ENCODE results near the gene C2CD3. TPM values are rescaled to one million over a fixed set of nuclear protein-coding genes. Genes with fewer than 3 reads are reported as not detected.

The C2CD3 gene
- polyA plus RNA-seq, 3 donors, result 0.87 to 12.1 (median 2.9) TPM

DNA sequence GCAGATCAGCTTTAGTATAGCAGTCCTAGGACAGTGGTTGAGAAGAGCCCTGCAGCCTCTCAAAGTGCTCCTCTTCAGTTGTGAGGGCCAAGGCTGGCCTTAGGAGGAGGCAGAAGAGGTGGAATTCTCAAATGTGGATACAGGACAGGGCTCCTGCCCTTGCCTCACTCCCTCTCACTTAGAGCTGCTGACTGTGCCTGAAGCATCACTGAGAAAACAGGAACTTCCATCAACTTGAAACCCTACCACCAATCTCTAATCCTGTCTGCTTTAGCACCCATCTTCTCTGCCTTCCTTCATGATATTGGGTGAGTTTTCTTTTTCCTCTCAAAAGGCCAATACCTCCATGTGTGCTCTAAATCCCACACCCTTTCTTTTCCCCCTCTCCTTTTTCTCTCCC lies 147.5 kb downstream of the C2CD3 start:
- H3K4me1 Mint-ChIP-seq, result peaks cover 26% of the 10 kb centered on the region
- H2AFZ ChIP-seq (ENCODE audit: insufficient read depth, low read depth, low read length, poor library complexity, severe bottlenecking), result no peak overlapping the region
- H3K9me3 Mint-ChIP-seq, result peaks cover 0 to 4% (median 0%) of the 10 kb centered on the region in 7 donors
- H3K9ac ChIP-seq (ENCODE audit: insufficient read depth, low read length, poor library complexity, severe bottlenecking), result peak overlapping the region; percentile 28
- peak; percentile 67 to 78 (median 76) for DNase-seq
- peak overlapping the region; percentile 41 to 83 for H3K4me3 Mint-ChIP-seq
- H3K27me3 ChIP-seq (ENCODE audit: control insufficient read depth in 2 of 2, insufficient read depth in 2 of 2, low read length in 2 of 2), result no peaks in the 10 kb centered on the region
- H3K36me3 ChIP-seq (replicated peaks in 1 of 2; ENCODE audit: control insufficient read depth in 1 of 2, insufficient read depth in 2 of 2, low read length in 2 of 2), result no peaks in the 10 kb centered on the region
- H3K4me1 ChIP-seq (ENCODE audit: control insufficient read depth in 1 of 2, insufficient read depth in 2 of 2, low read length in 2 of 2), result peaks cover 88 to 90% of the 10 kb centered on the region in 2 donors
- H3K27ac Mint-ChIP-seq, result no peak overlapping the region
- peaks cover 0 to 2% (median 0%) of the 10 kb centered on the region in 3 donors for H3K27me3 Mint-ChIP-seq (ENCODE audit: low read depth in 3 of 3)
- no peaks in the 10 kb centered on the region for H3K9me3 ChIP-seq (replicated peaks in 1 of 2; ENCODE audit: control insufficient read depth in 1 of 2, insufficient read depth in 1 of 2, low read length in 2 of 2)
- TF ChIP-seq, protein P1, sequence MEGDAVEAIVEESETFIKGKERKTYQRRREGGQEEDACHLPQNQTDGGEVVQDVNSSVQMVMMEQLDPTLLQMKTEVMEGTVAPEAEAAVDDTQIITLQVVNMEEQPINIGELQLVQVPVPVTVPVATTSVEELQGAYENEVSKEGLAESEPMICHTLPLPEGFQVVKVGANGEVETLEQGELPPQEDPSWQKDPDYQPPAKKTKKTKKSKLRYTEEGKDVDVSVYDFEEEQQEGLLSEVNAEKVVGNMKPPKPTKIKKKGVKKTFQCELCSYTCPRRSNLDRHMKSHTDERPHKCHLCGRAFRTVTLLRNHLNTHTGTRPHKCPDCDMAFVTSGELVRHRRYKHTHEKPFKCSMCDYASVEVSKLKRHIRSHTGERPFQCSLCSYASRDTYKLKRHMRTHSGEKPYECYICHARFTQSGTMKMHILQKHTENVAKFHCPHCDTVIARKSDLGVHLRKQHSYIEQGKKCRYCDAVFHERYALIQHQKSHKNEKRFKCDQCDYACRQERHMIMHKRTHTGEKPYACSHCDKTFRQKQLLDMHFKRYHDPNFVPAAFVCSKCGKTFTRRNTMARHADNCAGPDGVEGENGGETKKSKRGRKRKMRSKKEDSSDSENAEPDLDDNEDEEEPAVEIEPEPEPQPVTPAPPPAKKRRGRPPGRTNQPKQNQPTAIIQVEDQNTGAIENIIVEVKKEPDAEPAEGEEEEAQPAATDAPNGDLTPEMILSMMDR (IDR thresholded peaks at IDR 0.05), result no peak
- H3K27ac ChIP-seq (ENCODE audit: low read depth in 1 of 2, low read length in 2 of 2), result peak overlapping the region; percentile 74 to 94
- intact Hi-C loops (cut with micrococcal nuclease), result loop anchor here (2.0 to 5.0 kb wide), 2 partner anchors 40 to 41 kb away; partner anchors contain the start of gene UCP2 (in 2 of the 2)
- peaks cover 9 to 11% of the 10 kb centered on the region in 2 donors for H3K36me3 Mint-ChIP-seq
- peak overlapping the region in 1 of 3 experiments; percentile 62 for H3K4me3 ChIP-seq (replicated peaks in 1 of 3; ENCODE audit: low read depth in 2 of 3, low read length in 3 of 3)
- peak overlapping the region; percentile 64 for H3K4me2 ChIP-seq (replicated peaks; ENCODE audit: extremely low read depth, low read length, poor library complexity, severe bottlenecking)
- H4K20me1 ChIP-seq (ENCODE audit: insufficient read depth, low read length), result no peaks in the 10 kb centered on the region
- H3K79me2 ChIP-seq (ENCODE audit: insufficient read depth, low read length), result peaks cover 4% of the 10 kb centered on the region

DNA sequence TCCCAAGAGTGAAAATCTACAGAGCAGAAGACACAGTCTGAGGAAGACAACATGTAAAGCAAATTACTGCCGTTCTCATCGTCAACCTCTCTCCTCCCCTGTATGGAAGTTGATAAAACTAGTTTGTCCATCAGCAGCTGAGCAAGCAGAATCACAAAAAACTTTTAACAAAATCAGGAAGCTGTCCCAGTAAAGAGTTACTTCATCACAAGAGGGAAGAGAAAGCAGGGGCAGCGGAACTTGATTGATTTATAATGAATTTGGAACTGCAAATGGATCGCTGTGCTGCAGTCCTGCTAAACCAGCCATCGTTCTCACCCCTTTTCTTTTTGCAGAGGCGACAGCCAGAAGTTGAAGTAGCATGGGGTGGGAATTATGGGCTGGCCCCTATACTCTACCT lies 148.3 kb downstream of the C2CD3 start:
- H3K4me2 ChIP-seq (replicated peaks; ENCODE audit: extremely low read depth, low read length, poor library complexity, severe bottlenecking), result peak overlapping the region; percentile 64
- H3K27ac ChIP-seq (ENCODE audit: low read depth in 1 of 2, low read length in 2 of 2), result peak overlapping the region; percentile 74 to 94
- H3K4me1 ChIP-seq (ENCODE audit: control insufficient read depth in 1 of 2, insufficient read depth in 2 of 2, low read length in 2 of 2), result peaks cover 95 to 97% of the 10 kb centered on the region in 2 donors
- Mint-ChIP-seq H3K4me3 (peak overlapping the region in 1 of 2 donors; percentile 83), H3K36me3 (peaks cover 3 to 6% of the 10 kb centered on the region in 2 donors), H3K27ac (no peak overlapping the region), H3K4me1 (peaks cover 22% of the 10 kb centered on the region), H3K27me3 (ENCODE audit: low read depth in 3 of 3) (no peaks in the 10 kb centered on the region), H3K9me3 (peaks cover 0 to 4% (median 0%) of the 10 kb centered on the region in 7 donors)
- TF ChIP-seq, protein P1 (IDR thresholded peaks at IDR 0.05), result no peak
- H3K79me2 ChIP-seq (ENCODE audit: insufficient read depth, low read length), result peaks cover 4% of the 10 kb centered on the region
- 0% methylated on average over 1 of the region's 6 CpGs for WGBS (ENCODE audit: insufficient coverage)
- H3K36me3 ChIP-seq (replicated peaks in 1 of 2; ENCODE audit: control insufficient read depth in 1 of 2, insufficient read depth in 2 of 2, low read length in 2 of 2), result no peaks in the 10 kb centered on the region
- intact Hi-C loops (cut with micrococcal nuclease), result loop anchor here (2.0 to 5.0 kb wide), 2 partner anchors 40 kb away; partner anchors contain the start of gene UCP2 (in 2 of the 2)
- peak overlapping the region; percentile 28 for H3K9ac ChIP-seq (ENCODE audit: insufficient read depth, low read length, poor library complexity, severe bottlenecking)
- no peaks in the 10 kb centered on the region for H3K27me3 ChIP-seq (ENCODE audit: control insufficient read depth in 2 of 2, insufficient read depth in 2 of 2, low read length in 2 of 2)
- DNase-seq, result peak; percentile 60 to 84 (median 71)
- no peaks in the 10 kb centered on the region for H4K20me1 ChIP-seq (ENCODE audit: insufficient read depth, low read length)
- no peak overlapping the region for H2AFZ ChIP-seq (ENCODE audit: insufficient read depth, low read depth, low read length, poor library complexity, severe bottlenecking)
- H3K9me3 ChIP-seq (replicated peaks in 1 of 2; ENCODE audit: control insufficient read depth in 1 of 2, insufficient read depth in 1 of 2, low read length in 2 of 2), result no peaks in the 10 kb centered on the region
- H3K4me3 ChIP-seq (replicated peaks in 1 of 3; ENCODE audit: low read depth in 2 of 3, low read length in 3 of 3), result peak overlapping the region in 2 of 3 experiments; percentile 22 to 62

Data from CD14-positive monocyte (primary cell).